HepG2 (cell line): Measurements from ENCODE around the gene GCM1. TPM values are rescaled to one million over a fixed set of nuclear protein-coding genes. Genes with fewer than 3 reads are reported as not detected.
A peak's percentile ranks its signal among the peaks of the same experiment; 100 is the strongest.

Experiments
- AGO1 ChIP-seq: fragments of 200-400 bp; formaldehyde crosslinking; IDR thresholded peaks from 2 replicates; pipeline ENCODE4 v1.6.1; 2017; ENCODE audit warnings: mild to moderate bottlenecking, low read depth, low read length, moderate library complexity; ENCODE audit not compliant: poor library complexity, severe bottlenecking
- ASH2L ChIP-seq: fragments of 300-600, 200-600 bp; sonication (generic); IDR thresholded peaks from 2 replicates; pipeline ENCODE4 v1.7.0; 2017; ENCODE audit warnings: low read depth, mild to moderate bottlenecking, moderate library complexity, mixed read lengths, low read length; ENCODE audit not compliant: insufficient read length
- DMTF1 ChIP-seq: sonication (generic); formaldehyde crosslinking; IDR thresholded peaks from 2 replicates; pipeline ENCODE4 v1.4.0; 2020; ENCODE audit warnings: mild to moderate bottlenecking, missing genetic modification reagents
- JUN ChIP-seq: sonication (generic); formaldehyde crosslinking; IDR thresholded peaks from 2 replicates; pipeline ENCODE4 v1.4.0; 2020; ENCODE audit warnings: mild to moderate bottlenecking, missing genetic modification reagents
- KLF13 ChIP-seq: sonication (generic); formaldehyde crosslinking; IDR thresholded peaks from 2 replicates; pipeline ENCODE4 v1.4.0; 2020; ENCODE audit warnings: mild to moderate bottlenecking, missing genetic modification reagents
- KLF9 ChIP-seq: IDR thresholded peaks from 2 replicates; pipeline ENCODE4 v1.6.1; 2016; ENCODE audit warnings: low read depth
- MEF2D ChIP-seq: sonication (generic); formaldehyde crosslinking; IDR thresholded peaks from 2 replicates; pipeline ENCODE4 v1.5.1; 2020; ENCODE audit warnings: mild to moderate bottlenecking, missing genetic modification reagents
- NFKBIZ ChIP-seq: IDR thresholded peaks from 2 replicates; pipeline ENCODE4 v1.6.1; 2018; ENCODE audit warnings: missing genetic modification reagents, missing compliant biosample characterization
- PITX1 ChIP-seq: sonication (generic); formaldehyde crosslinking; IDR thresholded peaks from 2 replicates; pipeline ENCODE4 v1.5.1; 2020; ENCODE audit warnings: mild to moderate bottlenecking, missing genetic modification reagents
- PRPF4 ChIP-seq: fragments of 200-400 bp; formaldehyde crosslinking; IDR thresholded peaks from 2 replicates; pipeline ENCODE4 v1.6.1; 2016; ENCODE audit warnings: low read length, low read depth; ENCODE audit not compliant: poor library complexity, severe bottlenecking
- RFXAP ChIP-seq: sonication (generic); formaldehyde crosslinking; IDR thresholded peaks from 2 replicates; pipeline ENCODE4 v1.4.0; 2020; ENCODE audit warnings: missing genetic modification reagents, borderline replicate concordance
- SAP130 ChIP-seq: IDR thresholded peaks from 2 replicates; pipeline ENCODE4 v1.6.1; 2016; ENCODE audit warnings: low read depth
- TERF1 ChIP-seq: sonication (generic); formaldehyde crosslinking; IDR thresholded peaks from 2 replicates; pipeline ENCODE4 v1.8.0; 2022; ENCODE audit warnings: mild to moderate bottlenecking, missing genetic modification reagents, moderate library complexity
- XRCC5 ChIP-seq: fragments of 200-400 bp; formaldehyde crosslinking; optimal IDR thresholded peaks from 2 replicates; pipeline ENCODE3; 2017; ENCODE audit warnings: mild to moderate bottlenecking, low read length
- YY1 ChIP-seq: IDR thresholded peaks from 2 replicates; pipeline ENCODE4 v1.6.1; 2011; ENCODE audit warnings: low read length, low read depth, moderate library complexity, mild to moderate bottlenecking; ENCODE audit not compliant: insufficient read depth, insufficient replicate concordance
- ZBTB33 ChIP-seq: sonication (generic); formaldehyde crosslinking; IDR thresholded peaks from 2 replicates; pipeline ENCODE4 v1.4.0; 2020; ENCODE audit warnings: missing genetic modification reagents
- ZFP36L1 ChIP-seq: sonication (generic); formaldehyde crosslinking; IDR thresholded peaks from 2 replicates; pipeline ENCODE4 v1.8.0; 2022; ENCODE audit warnings: mild to moderate bottlenecking, missing genetic modification reagents, moderate library complexity
- ZNF34 ChIP-seq: sonication (generic); formaldehyde crosslinking; IDR thresholded peaks from 2 replicates; pipeline ENCODE4 v1.4.0; 2020; ENCODE audit warnings: mild to moderate bottlenecking, missing genetic modification reagents, borderline replicate concordance
- ZNF512B ChIP-seq: sonication (generic); formaldehyde crosslinking; IDR thresholded peaks from 2 replicates; pipeline ENCODE4 v1.5.1; 2020; ENCODE audit warnings: missing genetic modification reagents, mild to moderate bottlenecking, borderline replicate concordance
- ZNF891 ChIP-seq: sonication (generic); formaldehyde crosslinking; IDR thresholded peaks from 2 replicates; pipeline ENCODE4 v1.5.0; 2020; ENCODE audit warnings: mild to moderate bottlenecking, missing genetic modification reagents
- polyA plus RNA-seq, 8 experiments: library from polyadenylated mRNA; depleted of rRNA in 3 of 8; stranded (reverse) in 7 of 8; unstranded in 1 of 8; fragments of >200 nt; fragmentation: Illumina TruSeq in 4 of 8; extraction: Trizol in 4 of 8; gene quantifications; 2 replicates each; pipeline versions ENCODE4 v1.2.1 to v1.2.3, GENCODE V29; 2011 to 2016; ENCODE audit warnings: low read depth in 4 of 8, missing spikeins in 1 of 8, mixed read lengths in 1 of 8; ENCODE audit not compliant: insufficient read depth in 1 of 8
- total RNA-seq, 5 experiments: library from RNA; depleted of rRNA; stranded (reverse); fragments of >200 nt; fragmentation: Illumina TruSeq; extraction: Trizol; gene quantifications; 2 replicates each; pipeline ENCODE4 v1.2.3, GENCODE V29; 2016; ENCODE audit warnings: low read depth in 1 of 5

The GCM1 gene
- total and polyA plus RNA-seq, 2 of the 13 experiments (the other 11 are each of a cell fraction or from before 2014, with no cell fraction given), result 0.04 to 0.13 TPM

- peak; percentile 98; the same call in 1 of the 2 replicates for TF ChIP-seq ZNF512B
- no peak for TF ChIP-seq NFKBIZ
- peak; percentile 48; the same call in 1 of the 2 replicates for TF ChIP-seq SAP130
- peak; percentile 36 for TF ChIP-seq AGO1
- TF ChIP-seq TERF1, result no peak
- peak; percentile 68; the same call in 1 of the 2 replicates for TF ChIP-seq ZNF891 (CRISPR knock-in tag)
- peak; percentile 60; the same call in 1 of the 2 replicates for TF ChIP-seq MEF2D (CRISPR knock-in tag)
- no peak for TF ChIP-seq ASH2L
- 0 out of 2 replicates have a peak, but pooled peaks have one; percentile 33 for TF ChIP-seq ZNF34 (CRISPR knock-in tag)
- TF ChIP-seq ZBTB33 (CRISPR knock-in tag), result peak; percentile 87
- TF ChIP-seq RFXAP, result peak; percentile 42; the same call in 1 of the 2 replicates
- no peak for TF ChIP-seq ZFP36L1
- TF ChIP-seq PRPF4, result no peak
- TF ChIP-seq KLF9 (CRISPR knock-in tag), result peak; percentile 42; the same call in 1 of the 2 replicates
- TF ChIP-seq PITX1 (CRISPR knock-in tag), result 0 out of 2 replicates have a peak, but pooled peaks have one; percentile 52
- no peak for TF ChIP-seq JUN (CRISPR knock-in tag)
- TF ChIP-seq KLF13, result no peak
- TF ChIP-seq DMTF1 (CRISPR knock-in tag), result no peak
- TF ChIP-seq XRCC5, result peak; percentile 94
- TF ChIP-seq YY1, result peak; percentile 82
These were observed 23.2 kb upstream of the GCM1 start (continued) for GRCh38 chr6:53171605-53172467.
